HepG2 (cell line): ENCODE measurements around the gene SMIM38. TPM values are rescaled to one million over a fixed set of nuclear protein-coding genes. Genes with fewer than 3 reads are reported as not detected.

Experiments
- CAMTA2 ChIP-seq: sonication (generic); formaldehyde crosslinking; IDR thresholded peaks from 2 replicates; pipeline ENCODE4 v1.4.0; 2020; ENCODE audit warnings: mild to moderate bottlenecking, missing genetic modification reagents, borderline replicate concordance
- GATA4 ChIP-seq: sonication (generic); IDR thresholded peaks from 2 replicates; pipeline ENCODE4 v1.6.1; 2016; ENCODE audit warnings: antibody characterized with exemption, low read depth, borderline replicate concordance
- HMG20A ChIP-seq: IDR thresholded peaks from 2 replicates; pipeline ENCODE4 v1.6.1; 2016; ENCODE audit warnings: borderline replicate concordance
- HNRNPL ChIP-seq: fragments of 200-400 bp; formaldehyde crosslinking; IDR thresholded peaks from 2 replicates; pipeline ENCODE4 v1.6.1; 2017; ENCODE audit warnings: mild to moderate bottlenecking, low read depth, low read length
- HOXA5 ChIP-seq: sonication (generic); formaldehyde crosslinking; IDR thresholded peaks from 2 replicates; pipeline ENCODE4 v1.4.0; 2020; ENCODE audit warnings: missing genetic modification reagents
- HOXA7 ChIP-seq: sonication (generic); formaldehyde crosslinking; IDR thresholded peaks from 2 replicates; pipeline ENCODE4 v1.8.1; 2022; ENCODE audit warnings: mild to moderate bottlenecking, missing genetic modification reagents, moderate library complexity
- KAT8 ChIP-seq: IDR thresholded peaks from 2 replicates; pipeline ENCODE4 v1.6.1; 2016; ENCODE audit warnings: missing genetic modification reagents, missing compliant biosample characterization
- KDM2A ChIP-seq: sonication (generic); formaldehyde crosslinking; IDR thresholded peaks from 2 replicates; pipeline ENCODE4 v1.4.0; 2020; ENCODE audit warnings: low read depth, missing genetic modification reagents, borderline replicate concordance
- KLF9 ChIP-seq: IDR thresholded peaks from 2 replicates; pipeline ENCODE4 v1.6.1; 2016; ENCODE audit warnings: low read depth
- MAFK ChIP-seq, 2 experiments: IDR thresholded peaks in 1 of 2; conservative IDR thresholded peaks in 1 of 2; 2 replicates each; pipeline ENCODE4 v1.6.1; 2011; ENCODE audit warnings: improper control_type of control experiment in 2 of 2, low read length in 2 of 2
- MIXL1 ChIP-seq: IDR thresholded peaks from 2 replicates; pipeline ENCODE4 v1.6.1; 2016
- MTERF4 ChIP-seq: sonication (generic); formaldehyde crosslinking; IDR thresholded peaks from 2 replicates; pipeline ENCODE4 v1.8.0; 2023; ENCODE audit warnings: mild to moderate bottlenecking, missing genetic modification reagents
- PCBP2 ChIP-seq: fragments of 200-400 bp; formaldehyde crosslinking; optimal IDR thresholded peaks from 2 replicates; pipeline ENCODE3; 2018; ENCODE audit warnings: low read length, low read depth; ENCODE audit not compliant: poor library complexity, severe bottlenecking
- RXRA ChIP-seq: sonication (generic); formaldehyde crosslinking; IDR thresholded peaks from 2 replicates; pipeline ENCODE4 v1.5.1; 2020; ENCODE audit warnings: missing genetic modification reagents
- SRY ChIP-seq: sonication (generic); formaldehyde crosslinking; IDR thresholded peaks from 2 replicates; pipeline ENCODE4 v1.8.0; 2022; ENCODE audit warnings: mild to moderate bottlenecking, missing genetic modification reagents
- XRCC5 ChIP-seq: fragments of 200-400 bp; formaldehyde crosslinking; optimal IDR thresholded peaks from 2 replicates; pipeline ENCODE3; 2017; ENCODE audit warnings: mild to moderate bottlenecking, low read length
- ZNF20 ChIP-seq: sonication (generic); formaldehyde crosslinking; IDR thresholded peaks from 2 replicates; pipeline ENCODE4 v1.4.0; 2020; ENCODE audit warnings: mild to moderate bottlenecking, moderate library complexity, missing genetic modification reagents
- ZNF563 ChIP-seq: sonication (generic); formaldehyde crosslinking; IDR thresholded peaks from 2 replicates; pipeline ENCODE4 v1.8.0; 2022; ENCODE audit warnings: mild to moderate bottlenecking, moderate library complexity, missing genetic modification reagents
- ZNF597 ChIP-seq: sonication (generic); formaldehyde crosslinking; IDR thresholded peaks from 2 replicates; pipeline ENCODE4 v1.5.0; 2020; ENCODE audit warnings: missing genetic modification reagents
- ZNF7 ChIP-seq: IDR thresholded peaks from 2 replicates; pipeline ENCODE4 v1.6.1; 2016; ENCODE audit warnings: missing biosample characterization, missing genetic modification reagents
- ZNF761 ChIP-seq: sonication (generic); formaldehyde crosslinking; conservative IDR thresholded peaks from 2 replicates; pipeline ENCODE4 v1.4.0; 2020; ENCODE audit warnings: mild to moderate bottlenecking, missing genetic modification reagents
- polyA plus RNA-seq, 8 experiments: library from polyadenylated mRNA; depleted of rRNA in 3 of 8; stranded (reverse) in 7 of 8; unstranded in 1 of 8; fragments of >200 nt; fragmentation: Illumina TruSeq in 4 of 8; extraction: Trizol in 4 of 8; gene quantifications; 2 replicates each; pipeline versions ENCODE4 v1.2.1 to v1.2.3, GENCODE V29; 2011 to 2016; ENCODE audit warnings: low read depth in 4 of 8, missing spikeins in 1 of 8, mixed read lengths in 1 of 8; ENCODE audit not compliant: insufficient read depth in 1 of 8
- total RNA-seq, 5 experiments: library from RNA; depleted of rRNA; stranded (reverse); fragments of >200 nt; fragmentation: Illumina TruSeq; extraction: Trizol; gene quantifications; 2 replicates each; pipeline ENCODE4 v1.2.3, GENCODE V29; 2016; ENCODE audit warnings: low read depth in 1 of 5
- TF ChIP-seq, protein P1 (sequence below): sonication (generic); formaldehyde crosslinking; IDR thresholded peaks from 2 replicates; pipeline ENCODE4 v1.9.0; 2022; ENCODE audit warnings: low read depth, missing genetic modification reagents
- TF ChIP-seq, protein P2 (sequence below): sonication (generic); formaldehyde crosslinking; IDR thresholded peaks from 2 replicates; pipeline ENCODE4 v1.8.0; 2022; ENCODE audit warnings: missing genetic modification reagents, mild to moderate bottlenecking, inconsistent platforms, borderline replicate concordance

The SMIM38 gene
- total and polyA plus RNA-seq, 2 of the 13 experiments (the other 11 are each of a cell fraction or from before 2014, with no cell fraction given) = 0.30 to 0.40 TPM

DNA sequence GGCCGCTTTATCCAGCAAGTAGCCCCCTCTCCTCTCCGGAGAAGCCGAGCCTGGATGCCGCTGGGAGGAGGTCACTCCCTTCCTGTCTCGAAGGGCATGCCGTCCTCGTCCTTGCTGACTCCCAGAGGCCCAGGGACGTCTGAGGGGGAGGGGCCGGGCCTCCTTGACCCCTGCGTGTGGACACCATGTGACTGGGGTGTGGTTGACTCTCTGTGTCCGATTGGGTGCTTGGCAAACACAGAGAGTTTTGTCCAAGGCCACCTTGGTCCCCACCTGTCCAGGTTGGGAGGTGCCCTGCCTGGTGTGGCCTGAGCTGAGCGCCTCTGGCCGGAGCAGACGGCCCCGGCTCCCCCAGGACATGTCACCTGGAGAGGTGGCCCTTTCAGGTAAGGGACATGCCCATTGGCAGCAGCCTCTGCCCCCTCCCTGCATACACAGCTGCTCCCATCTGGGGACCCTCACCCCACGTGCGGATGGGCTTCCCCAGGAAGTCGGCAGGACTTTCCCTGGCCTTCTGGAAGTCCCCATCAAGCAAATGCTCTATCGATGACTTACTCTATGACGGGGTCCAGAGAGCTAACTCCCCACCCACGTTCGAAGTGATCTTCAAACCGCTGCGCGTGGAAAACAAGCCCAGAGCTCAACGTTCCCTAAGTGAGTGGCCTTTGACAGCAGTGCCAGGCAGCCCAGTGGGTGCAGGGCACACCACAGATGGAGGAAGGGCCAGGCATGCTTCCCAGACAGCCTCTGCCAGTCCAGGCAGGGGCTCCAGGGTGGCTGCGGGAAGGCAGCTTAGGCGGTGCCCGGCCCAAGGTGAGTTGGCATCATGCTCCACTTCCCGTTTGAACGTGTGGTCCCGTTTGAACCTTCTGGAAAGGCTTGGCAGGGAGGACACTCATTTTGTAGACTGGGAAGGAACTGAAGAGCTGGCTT lies at the start of gene SMIM38 (continued):
- TF ChIP-seq CAMTA2 (CRISPR knock-in tag) (no peak), MAFK (conservative IDR thresholded peaks at IDR 0.05 in 1 of 2, IDR thresholded peaks at IDR 0.05 in 1 of 2; ENCODE audit: low read length in 2 of 2) (no peak), MTERF4 (no peak), KAT8 (CRISPR knock-in tag) (no peak), ZNF563 (CRISPR knock-in tag) (no peak), KLF9 (CRISPR knock-in tag) (no peak), GATA4 (no peak), PCBP2 (no peak), ZNF7 (no peak), MIXL1 (no peak), HMG20A (no peak), KDM2A (CRISPR knock-in tag) (no peak), HOXA7 (CRISPR knock-in tag) (no peak), HOXA5 (CRISPR knock-in tag) (no peak), ZNF20 (CRISPR knock-in tag) (no peak), ZNF597 (CRISPR knock-in tag) (no peak), XRCC5 (no peak), SRY (no peak; the same call in 1 of the 2 replicates), RXRA (CRISPR knock-in tag) (0 out of 2 replicates have a peak, but pooled peaks have one; percentile 29), ZNF761 (CRISPR knock-in tag) (no peak), HNRNPL (peak; percentile 83)
- TF ChIP-seq, protein P1, sequence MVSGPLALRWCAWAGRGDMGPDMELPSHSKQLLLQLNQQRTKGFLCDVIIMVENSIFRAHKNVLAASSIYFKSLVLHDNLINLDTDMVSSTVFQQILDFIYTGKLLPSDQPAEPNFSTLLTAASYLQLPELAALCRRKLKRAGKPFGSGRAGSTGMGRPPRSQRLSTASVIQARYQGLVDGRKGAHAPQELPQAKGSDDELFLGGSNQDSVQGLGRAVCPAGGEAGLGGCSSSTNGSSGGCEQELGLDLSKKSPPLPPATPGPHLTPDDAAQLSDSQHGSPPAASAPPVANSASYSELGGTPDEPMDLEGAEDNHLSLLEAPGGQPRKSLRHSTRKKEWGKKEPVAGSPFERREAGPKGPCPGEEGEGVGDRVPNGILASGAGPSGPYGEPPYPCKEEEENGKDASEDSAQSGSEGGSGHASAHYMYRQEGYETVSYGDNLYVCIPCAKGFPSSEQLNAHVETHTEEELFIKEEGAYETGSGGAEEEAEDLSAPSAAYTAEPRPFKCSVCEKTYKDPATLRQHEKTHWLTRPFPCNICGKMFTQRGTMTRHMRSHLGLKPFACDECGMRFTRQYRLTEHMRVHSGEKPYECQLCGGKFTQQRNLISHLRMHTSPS (CRISPR knock-in tag) = 0 out of 2 replicates have a peak, but pooled peaks have one; percentile 31
- TF ChIP-seq, protein P2, sequence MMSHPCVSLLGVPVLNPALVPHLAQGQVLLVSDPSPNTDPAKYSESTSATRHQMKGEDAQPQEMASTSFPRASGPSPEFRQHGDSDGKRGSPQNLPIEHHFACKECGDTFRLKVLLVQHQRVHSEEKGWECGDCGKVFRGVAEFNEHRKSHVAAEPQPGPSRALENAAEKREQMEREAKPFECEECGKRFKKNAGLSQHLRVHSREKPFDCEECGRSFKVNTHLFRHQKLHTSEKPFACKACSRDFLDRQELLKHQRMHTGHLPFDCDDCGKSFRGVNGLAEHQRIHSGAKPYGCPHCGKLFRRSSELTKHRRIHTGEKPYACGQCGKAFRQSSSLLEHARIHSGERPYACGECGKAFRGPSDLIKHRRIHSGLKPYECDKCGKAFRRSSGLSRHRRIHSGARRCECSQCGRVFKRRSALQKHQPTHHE (CRISPR knock-in tag) = no peak
